GM08714 (cell line): ENCODE measurements around the gene ZBTB7C.
"Not testable (repeated sequence)": the region's sequence is repeated elsewhere in the genome, so short reads cannot be mapped to it uniquely, and the experiment has no call there.

Source experiments
- H3K4me3 ChIP-seq: fragments of 200-500 bp; sonication (Bioruptor generic); 2 replicates; pipeline ENCODE4 v1.5.1; 2014; ENCODE audit warnings: mild to moderate bottlenecking, low read length, inconsistent platforms
- ZNF274 ChIP-seq: IDR thresholded peaks from 2 replicates; pipeline ENCODE4 v1.6.1; 2012; ENCODE audit warnings: mild to moderate bottlenecking, low read depth, low read length

ZBTB7C gene

GRCh38 chr18:48408727-48409590 is at the start of gene ZBTB7C:
TSS of gene ZBTB7C (minus strand) at chr18:48409383.
- peak within 1 kb of the TSS; percentile 67 for H3K4me3 ChIP-seq
- TF ChIP-seq ZNF274, result no peak

- H3K4me3 ChIP-seq, result no peak overlapping the region
Measured at GRCh38 chr18:48456838-48457237, 47.7 kb upstream of the ZBTB7C start.

GRCh38 chr18:48455555-48456478 is 46.6 kb upstream of the ZBTB7C start:
- H3K4me3 ChIP-seq, result no peak overlapping the region
- no peak for TF ChIP-seq ZNF274

More at GRCh38 chr18:48456838-48457237, 47.7 kb upstream of the ZBTB7C start:
- no peak for TF ChIP-seq ZNF274

- no peak overlapping the region for H3K4me3 ChIP-seq
- TF ChIP-seq ZNF274, result no peak
Measured at GRCh38 chr18:48454261-48454757, 45.1 kb upstream of the ZBTB7C start.

- H3K4me3 ChIP-seq, result no peak overlapping the region
- TF ChIP-seq ZNF274, result no peak
Measured at GRCh38 chr18:48453330-48454066, 44.3 kb upstream of the ZBTB7C start.

GRCh38 chr18:48452861-48453323 is 43.7 kb upstream of the ZBTB7C start:
- TF ChIP-seq ZNF274, result no peak
- H3K4me3 ChIP-seq, result no peak overlapping the region

- no peak overlapping the region for H3K4me3 ChIP-seq
- no peak for TF ChIP-seq ZNF274
Measured at GRCh38 chr18:48450685-48451084, 41.5 kb upstream of the ZBTB7C start.

GRCh38 chr18:48446582-48447225 is 37.5 kb upstream of the ZBTB7C start:
- H3K4me3 ChIP-seq, result no peak overlapping the region
- TF ChIP-seq ZNF274, result no peak

- H3K4me3 ChIP-seq, result no peak overlapping the region
- no peak for TF ChIP-seq ZNF274
Measured at GRCh38 chr18:48445540-48445939, 36.4 kb upstream of the ZBTB7C start.

- no peak overlapping the region for H3K4me3 ChIP-seq
- TF ChIP-seq ZNF274, result no peak
Measured at GRCh38 chr18:48442761-48443160, 33.6 kb upstream of the ZBTB7C start.

- no peak for TF ChIP-seq ZNF274
- no peak overlapping the region for H3K4me3 ChIP-seq
Measured at GRCh38 chr18:48441405-48441881, 32.3 kb upstream of the ZBTB7C start.

- TF ChIP-seq ZNF274, result no peak
- no peak overlapping the region for H3K4me3 ChIP-seq
Measured at GRCh38 chr18:48440924-48441323, 31.7 kb upstream of the ZBTB7C start.

- no peak for TF ChIP-seq ZNF274
- no peak overlapping the region for H3K4me3 ChIP-seq
Measured at GRCh38 chr18:48436907-48437306, 27.7 kb upstream of the ZBTB7C start.

GRCh38 chr18:48434382-48434781 is 25.2 kb upstream of the ZBTB7C start:
- H3K4me3 ChIP-seq, result not testable (repeated sequence)
